HFFc6 (cell line): ENCODE data around the gene KRTAP10-1. TPM values are rescaled to one million over a fixed set of nuclear protein-coding genes. Genes with fewer than 3 reads are reported as not detected.

Experiments used
- DNase-seq: peaks from one replicate; pipeline ENCODE4 v3.0.0-alpha.2; 2018
- H3K27ac Mint-ChIP-seq: 2 replicates; pipeline ENCODE4 v1.8.0; 2020; ENCODE audit warnings: mild to moderate bottlenecking, mixed read lengths
- H3K27me3 Mint-ChIP-seq: 2 replicates; pipeline ENCODE4 v1.8.0; 2021; ENCODE audit warnings: mild to moderate bottlenecking, moderate library complexity, mixed read lengths; ENCODE audit not compliant: insufficient read depth
- H3K36me3 Mint-ChIP-seq: 2 replicates; pipeline ENCODE4 v1.8.0; 2021; ENCODE audit warnings: low read depth, mixed read lengths
- H3K4me1 Mint-ChIP-seq: 2 replicates; pipeline ENCODE4 v1.8.0; 2020; ENCODE audit warnings: low read depth, mixed read lengths
- H3K4me3 Mint-ChIP-seq: 2 replicates; pipeline ENCODE4 v1.8.0; 2020; ENCODE audit warnings: mild to moderate bottlenecking, moderate library complexity, mixed read lengths
- H3K9me3 Mint-ChIP-seq: 2 replicates; pipeline ENCODE4 v1.8.0; 2020; ENCODE audit warnings: mild to moderate bottlenecking, mixed read lengths
- total RNA-seq, 6 experiments: library from RNA; stranded (reverse); fragmentation: NEBNext Ultra II Directional; extraction: Animal tissue kit (Norgen Biotek cat#: 25700); gene quantifications; 2 replicates in 1 of 6; 3 replicates in 5 of 6; pipeline ENCODE4 v1.2.3, GENCODE V29; 2021
- TF ChIP-seq, protein P1 (sequence below): fragments of 200-600 bp; sonication (generic); IDR thresholded peaks from 2 replicates; pipeline ENCODE4 v1.5.0; 2021; ENCODE audit warnings: antibody characterized with exemption, mild to moderate bottlenecking

Gene KRTAP10-1
- total RNA-seq, 6 experiments from 2014 or later, result not detected

DNA sequence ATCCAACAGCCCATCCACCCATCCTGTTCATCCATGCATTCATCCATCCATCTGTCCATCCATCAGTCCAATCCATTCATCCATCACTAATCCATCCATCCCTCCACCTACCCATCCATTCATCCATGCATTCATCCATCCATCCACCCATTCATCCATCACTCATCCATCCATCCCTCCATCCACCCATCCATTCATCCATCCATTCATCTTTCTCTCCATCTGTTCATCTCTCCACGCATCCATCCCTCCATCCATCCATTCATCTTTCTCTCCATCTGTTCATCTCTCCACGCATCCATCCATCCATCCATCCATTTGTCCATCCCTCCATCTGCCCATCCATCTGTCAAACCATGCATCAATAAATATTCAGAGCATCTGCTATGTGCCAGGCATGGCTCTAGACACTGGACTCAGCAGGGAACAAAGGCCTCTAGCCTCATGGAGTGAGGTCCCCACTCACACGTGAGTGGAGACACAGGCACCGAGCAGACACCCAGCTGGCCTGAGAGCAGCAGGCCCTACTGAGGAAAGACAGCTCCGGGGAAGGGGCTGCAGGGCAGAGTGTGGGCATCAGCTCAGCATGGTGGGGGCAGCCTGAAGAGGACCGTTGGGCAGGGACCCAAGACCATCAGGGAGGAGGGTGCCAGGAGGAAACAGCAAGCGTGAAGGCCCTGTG, 9.6 kb downstream of the KRTAP10-1 start:
- Mint-ChIP-seq H3K9me3 (peaks cover 20% of the 10 kb centered on the region), H3K27ac (no peak overlapping the region), H3K4me1 (no peaks in the 10 kb centered on the region), H3K4me3 (no peak overlapping the region), H3K27me3 (peaks cover 7% of the 10 kb centered on the region), H3K36me3 (no peaks in the 10 kb centered on the region)
- DNase-seq, result no peak
- TF ChIP-seq, protein P1, sequence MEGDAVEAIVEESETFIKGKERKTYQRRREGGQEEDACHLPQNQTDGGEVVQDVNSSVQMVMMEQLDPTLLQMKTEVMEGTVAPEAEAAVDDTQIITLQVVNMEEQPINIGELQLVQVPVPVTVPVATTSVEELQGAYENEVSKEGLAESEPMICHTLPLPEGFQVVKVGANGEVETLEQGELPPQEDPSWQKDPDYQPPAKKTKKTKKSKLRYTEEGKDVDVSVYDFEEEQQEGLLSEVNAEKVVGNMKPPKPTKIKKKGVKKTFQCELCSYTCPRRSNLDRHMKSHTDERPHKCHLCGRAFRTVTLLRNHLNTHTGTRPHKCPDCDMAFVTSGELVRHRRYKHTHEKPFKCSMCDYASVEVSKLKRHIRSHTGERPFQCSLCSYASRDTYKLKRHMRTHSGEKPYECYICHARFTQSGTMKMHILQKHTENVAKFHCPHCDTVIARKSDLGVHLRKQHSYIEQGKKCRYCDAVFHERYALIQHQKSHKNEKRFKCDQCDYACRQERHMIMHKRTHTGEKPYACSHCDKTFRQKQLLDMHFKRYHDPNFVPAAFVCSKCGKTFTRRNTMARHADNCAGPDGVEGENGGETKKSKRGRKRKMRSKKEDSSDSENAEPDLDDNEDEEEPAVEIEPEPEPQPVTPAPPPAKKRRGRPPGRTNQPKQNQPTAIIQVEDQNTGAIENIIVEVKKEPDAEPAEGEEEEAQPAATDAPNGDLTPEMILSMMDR, result no peak

DNA sequence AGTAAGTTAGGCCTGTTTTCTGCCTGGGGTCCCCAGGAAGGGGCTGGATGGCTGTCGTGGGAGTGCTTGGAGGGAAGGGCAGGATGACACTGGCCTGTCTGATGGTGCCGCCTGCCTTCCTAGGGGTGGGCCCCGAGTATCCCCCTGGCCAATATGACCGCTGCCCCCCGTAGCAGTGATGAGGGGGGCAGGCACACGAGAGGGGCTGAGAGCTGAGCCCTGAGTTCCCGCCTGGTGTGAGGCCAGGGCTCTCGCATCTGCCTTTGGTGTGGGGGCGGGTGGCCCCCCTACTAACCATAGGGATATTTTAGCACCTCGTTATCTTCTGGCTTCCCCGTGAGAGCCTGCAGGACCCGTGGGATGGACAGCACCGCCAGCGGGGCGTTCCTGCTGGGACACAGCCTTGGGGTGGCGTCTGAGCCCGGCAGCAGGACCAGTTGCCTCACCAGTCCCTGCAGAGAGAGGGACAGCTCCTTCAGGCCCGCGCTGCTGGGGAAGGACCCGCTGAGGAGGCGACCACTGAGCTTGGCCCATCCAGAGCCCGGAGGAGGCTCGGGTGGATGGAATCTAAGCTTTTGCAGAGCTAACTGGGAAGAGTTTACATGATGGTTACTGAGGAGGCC, 10.4 kb downstream of the KRTAP10-1 start:
- TF ChIP-seq, protein P1, result no peak
- no peaks in the 10 kb centered on the region for H3K36me3 Mint-ChIP-seq
- no peak overlapping the region for H3K4me3 Mint-ChIP-seq
- H3K27me3 Mint-ChIP-seq, result peaks cover 3% of the 10 kb centered on the region
- H3K27ac Mint-ChIP-seq, result no peak overlapping the region
- no peaks in the 10 kb centered on the region for H3K4me1 Mint-ChIP-seq
- H3K9me3 Mint-ChIP-seq, result peaks cover 19% of the 10 kb centered on the region
- no peak for DNase-seq

DNA sequence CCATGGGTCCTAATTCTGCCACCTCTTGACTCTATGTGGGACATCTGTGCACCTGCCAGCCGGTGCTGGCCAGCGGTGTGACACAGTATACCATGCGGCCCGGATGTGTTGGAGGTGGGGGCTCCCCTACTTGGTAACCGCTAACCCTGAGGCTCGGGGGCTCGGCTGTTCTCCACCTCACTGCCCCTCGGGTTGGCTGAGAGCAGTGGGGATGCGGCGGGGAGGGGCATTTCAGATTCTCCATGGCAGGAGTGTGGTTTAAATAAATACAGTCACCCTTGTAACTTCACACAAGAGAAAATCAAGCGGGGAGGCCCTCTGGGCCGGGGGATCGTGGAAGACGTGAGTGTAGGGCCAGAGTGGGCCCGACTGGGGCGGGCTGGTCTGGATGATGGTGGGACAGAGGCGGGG, 11.0 kb downstream of the KRTAP10-1 start:
- Mint-ChIP-seq H3K36me3 (no peaks in the 10 kb centered on the region), H3K4me3 (no peak overlapping the region)
- TF ChIP-seq, protein P1, result no peak

DNA sequence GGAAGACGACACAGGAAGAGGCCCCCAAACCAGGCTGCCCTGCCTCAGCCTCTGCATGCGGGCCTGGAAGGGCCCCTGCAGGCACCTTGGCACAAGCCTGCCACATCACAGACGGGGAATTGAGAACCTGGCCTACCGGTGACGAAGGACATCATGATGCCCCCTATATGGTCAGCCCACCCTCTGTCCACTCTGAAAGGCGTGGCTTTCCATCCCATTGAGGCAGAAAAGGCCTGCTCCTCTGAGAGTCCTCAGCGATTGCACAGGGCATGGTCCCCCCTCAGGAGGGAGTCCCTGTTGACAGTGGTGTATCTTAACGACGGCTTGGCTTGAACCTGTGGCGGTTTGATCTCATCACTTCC, 11.4 kb downstream of the KRTAP10-1 start:
- TF ChIP-seq, protein P1, result no peak
- H3K27ac Mint-ChIP-seq, result no peak overlapping the region
- no peaks in the 10 kb centered on the region for H3K36me3 Mint-ChIP-seq
- peaks cover 16% of the 10 kb centered on the region for H3K9me3 Mint-ChIP-seq
- peaks cover 1% of the 10 kb centered on the region for H3K27me3 Mint-ChIP-seq
- DNase-seq, result no peak
- H3K4me1 Mint-ChIP-seq, result no peaks in the 10 kb centered on the region
- no peak overlapping the region for H3K4me3 Mint-ChIP-seq

More for the DNA sequence above, 11.0 kb downstream of the KRTAP10-1 start:
- no peak for DNase-seq
- H3K9me3 Mint-ChIP-seq, result peaks cover 16% of the 10 kb centered on the region
- H3K4me1 Mint-ChIP-seq, result no peaks in the 10 kb centered on the region
- no peak overlapping the region for H3K27ac Mint-ChIP-seq
- H3K27me3 Mint-ChIP-seq, result peaks cover 1% of the 10 kb centered on the region

DNA sequence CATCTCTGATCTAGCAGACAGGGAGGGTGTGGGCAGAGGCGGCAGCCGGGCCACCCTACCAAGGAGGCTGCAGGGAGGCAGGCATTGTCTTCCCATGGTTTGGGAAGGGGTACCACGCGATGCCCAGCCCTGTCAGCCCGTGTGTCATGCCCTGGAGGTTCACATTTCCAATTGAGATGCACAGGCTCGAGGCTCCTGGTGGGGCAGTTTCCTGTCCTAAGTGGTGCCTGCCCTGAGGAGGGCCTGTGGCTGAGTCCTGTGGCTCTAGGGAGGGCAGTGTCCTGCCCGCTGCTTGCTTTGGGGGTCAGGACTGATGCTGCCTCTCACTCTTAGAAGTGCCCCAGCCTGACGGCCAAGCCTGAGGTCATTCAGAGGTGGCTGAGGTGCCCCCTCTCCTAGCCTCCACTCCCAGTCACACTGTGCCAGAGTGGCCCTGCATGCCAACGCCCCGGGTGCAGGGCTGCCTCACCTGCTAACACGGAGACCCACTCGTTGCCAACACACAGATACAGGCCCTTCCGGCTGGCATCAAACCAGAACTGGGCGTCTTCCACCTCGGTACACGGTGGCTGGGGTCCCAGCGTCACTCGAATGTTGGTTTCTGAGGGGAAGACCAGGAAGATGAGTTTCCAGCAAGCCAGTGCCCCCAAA, 11.9 kb downstream of the KRTAP10-1 start:
- no peak for DNase-seq
- H3K9me3 Mint-ChIP-seq, result peaks cover 16% of the 10 kb centered on the region
- no peak overlapping the region for H3K27ac Mint-ChIP-seq
- TF ChIP-seq, protein P1, result no peak
- no peaks in the 10 kb centered on the region for H3K36me3 Mint-ChIP-seq
- H3K4me1 Mint-ChIP-seq, result no peaks in the 10 kb centered on the region
- no peak overlapping the region for H3K4me3 Mint-ChIP-seq
- H3K27me3 Mint-ChIP-seq, result peaks cover 1% of the 10 kb centered on the region
